B cell (primary cell): ENCODE results near the gene SLC19A1. TPM values are rescaled to one million over a fixed set of nuclear protein-coding genes. Genes with fewer than 3 reads are reported as not detected.

Experiments used
- ATAC-seq: fragments of 200-7000 bp; cut with Tn5 transposase; one replicate; pipeline ENCODE4 v1.10.0; 2021; ENCODE audit warnings: low read depth, mild to moderate bottlenecking, moderate number of reproducible peaks, moderate library complexity
- CTCF ChIA-PET: fragments of 350-600 bp; sonication (Branson Sonifier 250); formaldehyde crosslinking; loops from one replicate; lab custom pipeline; 2021; ENCODE audit warnings: antibody characterized with exemption, inconsistent platforms; lab: Charles Lee
- POLR2A ChIA-PET: fragments of 350-600 bp; sonication (Branson Sonifier 250); formaldehyde crosslinking; loops from one replicate; lab custom pipeline; 2021; ENCODE audit warnings: antibody characterized with exemption; lab: Charles Lee
- DNase-seq: peaks from one replicate; pipeline ENCODE4 v3.0.0; 2013
- H2AFZ ChIP-seq: 2 replicates; pipeline ENCODE4 v1.6.1; 2012; ENCODE audit warnings: mild to moderate bottlenecking, low read depth, low read length; ENCODE audit not compliant: insufficient read depth, poor library complexity, severe bottlenecking
- H3K27ac ChIP-seq, 2 donors: 1 replicate in 1 of 2; 2 replicates in 1 of 2; pipeline ENCODE4 v1.5.1; 2012 to 2013; ENCODE audit warnings: low read length in 2 of 2, mild to moderate bottlenecking in 2 of 2, moderate library complexity in 1 of 2
- H3K27me3 ChIP-seq, 4 experiments: fragments of 200-600 bp in 1 of 4; sonication (generic) in 1 of 4; replicated peaks in 1 of 4; 1 replicate in 2 of 4; 2 replicates in 2 of 4; pipeline versions ENCODE4 v1.6.1 to v1.7.0; 2013 to 2016; ENCODE audit warnings: low read length in 3 of 4, mild to moderate bottlenecking in 2 of 4, mixed read lengths in 1 of 4, moderate library complexity in 1 of 4; ENCODE audit not compliant: insufficient read depth in 4 of 4, control insufficient read depth in 3 of 4; ENCODE audit errors: control extremely low read depth in 1 of 4
- H3K36me3 ChIP-seq, 2 experiments: replicated peaks in 1 of 2; 1 replicate in 1 of 2; 2 replicates in 1 of 2; pipeline versions ENCODE4 v1.6.1 to v1.7.1; 2013; ENCODE audit warnings: low read length in 1 of 2; ENCODE audit not compliant: insufficient read depth in 2 of 2, control insufficient read depth in 1 of 2; ENCODE audit errors: control extremely low read depth in 1 of 2, extremely low read depth in 1 of 2
- H3K4me1 ChIP-seq, 2 donors: fragments of 200-600 bp in 1 of 2; sonication (generic) in 1 of 2; 1 replicate in 1 of 2; 2 replicates in 1 of 2; pipeline versions ENCODE4 v1.5.1 to v1.6.1; 2013 to 2017; ENCODE audit warnings: low read length in 2 of 2; ENCODE audit not compliant: control insufficient read depth in 2 of 2, insufficient read depth in 2 of 2
- H3K4me2 ChIP-seq: replicated peaks from 2 replicates; pipeline ENCODE3; 2012; ENCODE audit warnings: mild to moderate bottlenecking, low read depth, low read length; ENCODE audit not compliant: poor library complexity, severe bottlenecking
- H3K4me3 ChIP-seq, 5 experiments: fragments of 200-600 bp in 1 of 5; sonication (generic) in 1 of 5; 1 replicate in 3 of 5; 2 replicates in 2 of 5; pipeline versions ENCODE4 v1.5.1 to v1.7.0; 2011 to 2016; ENCODE audit warnings: low read length in 4 of 5, mild to moderate bottlenecking in 4 of 5, low read depth in 2 of 5, control low read depth in 1 of 5, moderate library complexity in 1 of 5; ENCODE audit not compliant: insufficient read depth in 1 of 5; ENCODE audit errors: control extremely low read depth in 1 of 5, extremely low read depth in 1 of 5
- H3K79me2 ChIP-seq: fragments of 200-600 bp; sonication (generic); one replicate; pipeline ENCODE4 v1.6.0; 2016; ENCODE audit warnings: low read length; ENCODE audit not compliant: control insufficient read depth, insufficient read depth
- H3K9ac ChIP-seq: fragments of 200-600 bp; sonication (generic); 2 replicates; pipeline ENCODE4 v1.6.1; 2017; ENCODE audit warnings: mild to moderate bottlenecking, low read length, moderate library complexity
- H3K9me3 ChIP-seq, 3 donors: one replicate each; pipeline versions ENCODE4 v1.6.1 to v1.7.1; 2013; ENCODE audit warnings: low read length in 2 of 3; ENCODE audit not compliant: control insufficient read depth in 2 of 3, insufficient read depth in 1 of 3; ENCODE audit errors: control extremely low read depth in 1 of 3
- H4K20me1 ChIP-seq: 2 replicates; pipeline ENCODE4 v1.6.0; 2012; ENCODE audit warnings: mild to moderate bottlenecking, low read length; ENCODE audit not compliant: insufficient read depth, control insufficient read depth, poor library complexity, severe bottlenecking
- H3K27ac Mint-ChIP-seq: one replicate; pipeline ENCODE4 v1.8.0; 2021; ENCODE audit warnings: mixed read lengths
- H3K27me3 Mint-ChIP-seq: one replicate; pipeline ENCODE4 v1.8.0; 2021; ENCODE audit warnings: mixed read lengths
- H3K4me1 Mint-ChIP-seq: one replicate; pipeline ENCODE4 v1.8.0; 2021; ENCODE audit warnings: mixed read lengths
- H3K4me3 Mint-ChIP-seq: one replicate; pipeline ENCODE4 v1.8.0; 2021; ENCODE audit warnings: mixed read lengths
- H3K9me3 Mint-ChIP-seq: one replicate; pipeline ENCODE4 v1.8.0; 2022; ENCODE audit warnings: mixed read lengths; ENCODE audit not compliant: insufficient read depth
- EZH2 ChIP-seq: IDR thresholded peaks from 2 replicates; pipeline ENCODE4 v1.6.1; 2012; ENCODE audit warnings: borderline replicate concordance, low read depth, mild to moderate bottlenecking, moderate library complexity, low read length; ENCODE audit not compliant: insufficient read depth, poor library complexity, severe bottlenecking
- WGBS: methylation state at CpG from one replicate; pipeline ENCODE4 v1.1.5; 2013; ENCODE audit warnings: missing lambda C conversion rate; ENCODE audit not compliant: insufficient coverage; 5-methylcytosine and 5-hydroxymethylcytosine counted together
- intact Hi-C: fragments of 100-400 bp; cut with micrococcal nuclease; formaldehyde crosslinking; loops from one replicate; pipeline ENCODE4 v1.10.0; 2022
- polyA plus RNA-seq: library from polyadenylated mRNA; depleted of rRNA; stranded (reverse); fragments of >200 nt; gene quantifications from 2 replicates; pipeline ENCODE4 v1.2.3, GENCODE V29; 2012
- total RNA-seq, 2 donors: library from RNA; stranded (reverse); fragments of 120-200 nt in 1 of 2; gene quantifications; 1 replicate in 1 of 2; 2 replicates in 1 of 2; pipeline versions ENCODE4 v1.2.3 to v1.2.4, GENCODE V29; 2013 to 2022
- TF ChIP-seq, protein P1 (sequence below): fragments of 200-600 bp; IDR thresholded peaks from one replicate; pipeline ENCODE4 v1.8.0; 2022; ENCODE audit warnings: antibody characterized with exemption, mild to moderate bottlenecking

The SLC19A1 gene
- total and polyA plus RNA-seq, 2 donors (not counting 1 experiment from before 2014, with no cell fraction given): 8.7 to 10.1 TPM

- H3K9me3 Mint-ChIP-seq: no peaks in the 10 kb centered on the region
- POLR2A ChIA-PET: no interaction called here
- Histone ChIP-seq H3K27me3 (no peaks in the 10 kb centered on the region), H2AFZ (no peak overlapping the region), H3K4me1 (peaks cover 21 to 32% of the 10 kb centered on the region in 2 donors), H3K9me3 (no peaks in the 10 kb centered on the region), H3K4me3 (no peak overlapping the region), H3K36me3 (no peaks in the 10 kb centered on the region), H3K79me2 (no peaks in the 10 kb centered on the region), H3K9ac (no peak overlapping the region), H3K27ac (no peak overlapping the region), H4K20me1 (no peaks in the 10 kb centered on the region), H3K4me2 (no peak overlapping the region)
- peak overlapping the region; percentile 52 for H3K4me3 Mint-ChIP-seq
- no peak for TF ChIP-seq EZH2
- TF ChIP-seq, protein P1, sequence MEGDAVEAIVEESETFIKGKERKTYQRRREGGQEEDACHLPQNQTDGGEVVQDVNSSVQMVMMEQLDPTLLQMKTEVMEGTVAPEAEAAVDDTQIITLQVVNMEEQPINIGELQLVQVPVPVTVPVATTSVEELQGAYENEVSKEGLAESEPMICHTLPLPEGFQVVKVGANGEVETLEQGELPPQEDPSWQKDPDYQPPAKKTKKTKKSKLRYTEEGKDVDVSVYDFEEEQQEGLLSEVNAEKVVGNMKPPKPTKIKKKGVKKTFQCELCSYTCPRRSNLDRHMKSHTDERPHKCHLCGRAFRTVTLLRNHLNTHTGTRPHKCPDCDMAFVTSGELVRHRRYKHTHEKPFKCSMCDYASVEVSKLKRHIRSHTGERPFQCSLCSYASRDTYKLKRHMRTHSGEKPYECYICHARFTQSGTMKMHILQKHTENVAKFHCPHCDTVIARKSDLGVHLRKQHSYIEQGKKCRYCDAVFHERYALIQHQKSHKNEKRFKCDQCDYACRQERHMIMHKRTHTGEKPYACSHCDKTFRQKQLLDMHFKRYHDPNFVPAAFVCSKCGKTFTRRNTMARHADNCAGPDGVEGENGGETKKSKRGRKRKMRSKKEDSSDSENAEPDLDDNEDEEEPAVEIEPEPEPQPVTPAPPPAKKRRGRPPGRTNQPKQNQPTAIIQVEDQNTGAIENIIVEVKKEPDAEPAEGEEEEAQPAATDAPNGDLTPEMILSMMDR: no peak
- H3K27ac Mint-ChIP-seq: no peak overlapping the region
- peaks cover 26% of the 10 kb centered on the region for H3K4me1 Mint-ChIP-seq
- intact Hi-C loops: no loop called here
- CTCF ChIA-PET: no interaction called here
- WGBS: 94% methylated on average over 45 of the region's 53 CpGs
- H3K27me3 Mint-ChIP-seq: no peaks in the 10 kb centered on the region
- no peak for ATAC-seq
- DNase-seq: no peak
Observed at GRCh38 chr21:45475797-45476570, 66.3 kb downstream of the SLC19A1 start.

- H3K27me3 Mint-ChIP-seq: no peaks in the 10 kb centered on the region
- TF ChIP-seq, protein P1: no peak
- TF ChIP-seq EZH2: no peak
- H3K4me3 Mint-ChIP-seq: no peak overlapping the region
- CTCF ChIA-PET: no interaction called here
- DNase-seq: no peak
- POLR2A ChIA-PET: no interaction called here
- H3K4me3 ChIP-seq: no peak overlapping the region
- peaks cover 21 to 30% of the 10 kb centered on the region in 2 donors for H3K4me1 ChIP-seq
- no peak overlapping the region for H3K4me2 ChIP-seq
- no peak for ATAC-seq
- no peaks in the 10 kb centered on the region for H3K36me3 ChIP-seq
- H3K4me1 Mint-ChIP-seq: peaks cover 28% of the 10 kb centered on the region
- WGBS: 94% methylated on average over 43 of the region's 43 CpGs
- no peaks in the 10 kb centered on the region for H3K79me2 ChIP-seq
- intact Hi-C loops: no loop called here
- H2AFZ ChIP-seq: no peak overlapping the region
- no peaks in the 10 kb centered on the region for H3K9me3 Mint-ChIP-seq
- H3K9ac ChIP-seq: no peak overlapping the region
- no peaks in the 10 kb centered on the region for H3K27me3 ChIP-seq
- H3K9me3 ChIP-seq: no peaks in the 10 kb centered on the region
- H4K20me1 ChIP-seq: no peaks in the 10 kb centered on the region
- no peak overlapping the region for H3K27ac ChIP-seq
- no peak overlapping the region for H3K27ac Mint-ChIP-seq
Observed at GRCh38 chr21:45475004-45475685, 67.1 kb downstream of the SLC19A1 start.
